NB4 (cell line): ENCODE measurements around the gene GALNTL6.

Experiments
- DNase-seq: peaks from one replicate; pipeline ENCODE4 v3.0.0; 2010; ENCODE audit warnings: low read depth
- H3K4me3 ChIP-seq: one replicate; pipeline ENCODE4 v1.5.1; 2011; ENCODE audit warnings: mild to moderate bottlenecking, low read depth, low read length, moderate library complexity
- MYC ChIP-seq: IDR thresholded peaks from 2 replicates; pipeline ENCODE4 v1.6.1; 2011; ENCODE audit warnings: low read depth, low read length
- POLR2A ChIP-seq: IDR thresholded peaks from 2 replicates; pipeline ENCODE4 v1.6.1; 2011; ENCODE audit warnings: mild to moderate bottlenecking; ENCODE audit not compliant: insufficient read length; ENCODE audit errors: extremely low read depth
- TF ChIP-seq, protein P1 (sequence below): IDR thresholded peaks from one replicate; pipeline ENCODE4 v1.5.1; 2012; ENCODE audit warnings: low read depth, low read length
- TF ChIP-seq, protein P2 (sequence below): IDR thresholded peaks from 2 replicates; pipeline ENCODE4 v1.6.1; 2011; ENCODE audit warnings: low read depth, low read length

GALNTL6 gene

DNA sequence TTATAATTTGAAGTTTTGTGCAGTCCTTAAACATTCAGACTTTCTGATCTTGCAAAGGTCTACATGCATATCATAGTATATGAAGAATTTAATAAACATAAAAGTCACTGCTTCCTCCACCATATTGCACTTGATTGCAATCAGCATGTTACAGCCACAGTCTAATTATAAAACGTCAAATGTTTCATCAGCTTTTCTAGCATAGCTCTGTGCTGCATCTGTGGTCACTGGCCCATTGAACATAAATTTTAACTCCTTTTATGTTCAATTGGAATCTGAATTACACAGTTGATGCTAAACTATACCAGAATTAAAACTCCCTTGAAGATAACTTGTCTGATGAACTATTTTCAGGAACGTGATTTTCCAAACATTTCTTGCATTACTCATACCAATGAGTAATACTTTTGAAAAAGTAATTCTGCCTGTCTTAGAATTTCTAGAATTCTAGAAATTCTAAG, 329.1 kb downstream of the GALNTL6 start:
- no peak for DNase-seq
- TF ChIP-seq, protein P1, sequence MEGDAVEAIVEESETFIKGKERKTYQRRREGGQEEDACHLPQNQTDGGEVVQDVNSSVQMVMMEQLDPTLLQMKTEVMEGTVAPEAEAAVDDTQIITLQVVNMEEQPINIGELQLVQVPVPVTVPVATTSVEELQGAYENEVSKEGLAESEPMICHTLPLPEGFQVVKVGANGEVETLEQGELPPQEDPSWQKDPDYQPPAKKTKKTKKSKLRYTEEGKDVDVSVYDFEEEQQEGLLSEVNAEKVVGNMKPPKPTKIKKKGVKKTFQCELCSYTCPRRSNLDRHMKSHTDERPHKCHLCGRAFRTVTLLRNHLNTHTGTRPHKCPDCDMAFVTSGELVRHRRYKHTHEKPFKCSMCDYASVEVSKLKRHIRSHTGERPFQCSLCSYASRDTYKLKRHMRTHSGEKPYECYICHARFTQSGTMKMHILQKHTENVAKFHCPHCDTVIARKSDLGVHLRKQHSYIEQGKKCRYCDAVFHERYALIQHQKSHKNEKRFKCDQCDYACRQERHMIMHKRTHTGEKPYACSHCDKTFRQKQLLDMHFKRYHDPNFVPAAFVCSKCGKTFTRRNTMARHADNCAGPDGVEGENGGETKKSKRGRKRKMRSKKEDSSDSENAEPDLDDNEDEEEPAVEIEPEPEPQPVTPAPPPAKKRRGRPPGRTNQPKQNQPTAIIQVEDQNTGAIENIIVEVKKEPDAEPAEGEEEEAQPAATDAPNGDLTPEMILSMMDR: no peak
- TF ChIP-seq POLR2A: no peak
- TF ChIP-seq, protein P2, sequence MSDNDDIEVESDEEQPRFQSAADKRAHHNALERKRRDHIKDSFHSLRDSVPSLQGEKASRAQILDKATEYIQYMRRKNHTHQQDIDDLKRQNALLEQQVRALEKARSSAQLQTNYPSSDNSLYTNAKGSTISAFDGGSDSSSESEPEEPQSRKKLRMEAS: no peak
- H3K4me3 ChIP-seq: no peak overlapping the region

DNA sequence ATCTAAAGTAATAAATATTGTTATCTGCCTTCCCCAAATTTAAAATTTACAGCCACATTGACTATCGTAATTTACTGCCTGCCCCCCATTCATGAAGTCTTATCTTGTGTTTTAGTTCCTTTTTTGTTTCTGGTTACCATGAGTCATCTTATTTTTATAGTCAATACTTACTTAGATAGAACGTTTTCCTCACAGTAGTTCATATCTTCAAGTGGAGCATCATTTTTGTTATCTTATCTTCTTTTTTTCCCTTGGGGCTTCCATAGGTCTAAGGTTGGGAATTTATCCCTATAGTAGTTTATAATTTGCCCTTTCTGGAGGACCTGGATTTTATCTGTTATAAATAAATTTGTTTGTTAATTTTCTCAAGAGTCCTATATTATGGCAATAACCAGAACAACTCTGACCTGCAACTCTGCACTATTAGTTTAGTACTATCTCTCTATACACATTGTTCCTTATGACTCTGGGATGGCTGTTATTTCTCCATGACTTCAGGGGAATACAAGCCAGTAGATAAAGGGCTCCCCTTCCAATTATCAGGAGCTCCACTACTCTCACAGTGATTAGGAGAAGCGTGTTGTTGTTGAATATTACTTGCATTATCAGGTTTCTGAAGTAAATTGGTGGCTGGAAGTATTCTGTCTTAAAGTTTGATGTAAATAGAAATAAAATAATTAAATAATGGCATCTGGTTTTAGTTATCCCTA, 330.6 kb downstream of the GALNTL6 start:
- peak; percentile 2 for DNase-seq
- no peak for TF ChIP-seq MYC
- TF ChIP-seq POLR2A: no peak
- TF ChIP-seq, protein P1: no peak
- TF ChIP-seq, protein P2: no peak
- no peak overlapping the region for H3K4me3 ChIP-seq

DNA sequence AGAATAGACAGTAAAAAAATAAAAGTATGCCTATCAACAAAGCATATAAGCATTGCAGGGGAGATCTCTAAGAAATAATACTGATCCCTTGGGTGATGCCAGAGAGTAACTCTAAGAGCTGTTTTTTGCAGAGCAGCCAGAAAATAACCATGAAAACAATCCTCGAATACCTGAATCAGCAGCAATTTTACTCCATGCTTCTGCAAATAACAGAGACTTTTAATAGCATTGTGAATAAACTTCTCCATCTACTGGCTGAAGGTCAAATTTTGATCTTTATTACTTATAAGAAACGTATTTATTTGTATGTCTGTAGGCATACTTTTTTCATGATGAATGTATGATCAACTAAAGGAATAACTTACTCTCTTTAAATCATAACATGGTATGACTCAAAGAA, 334.5 kb downstream of the GALNTL6 start:
- no peak for DNase-seq
- no peak overlapping the region for H3K4me3 ChIP-seq
- TF ChIP-seq, protein P2: no peak
- TF ChIP-seq, protein P1: no peak
- no peak for TF ChIP-seq MYC

DNA sequence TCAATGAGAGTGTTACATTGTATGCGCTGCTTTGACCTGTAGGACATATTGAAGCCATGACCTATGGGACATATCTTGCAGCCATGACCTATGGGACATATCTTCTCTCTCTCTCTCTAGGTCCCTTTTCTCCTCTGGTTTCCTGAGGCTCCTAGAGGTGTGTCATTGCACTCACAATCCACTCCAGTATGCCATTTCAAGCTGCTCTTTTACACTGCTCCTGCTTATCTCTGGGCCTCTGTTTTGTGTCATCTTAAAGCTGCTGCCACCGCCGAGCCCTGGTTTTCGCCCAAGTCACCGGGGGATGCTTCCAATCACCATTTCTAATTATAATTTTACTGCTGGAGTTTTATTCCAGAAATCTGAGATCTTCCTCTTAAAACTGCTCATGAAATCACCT, 336.1 kb downstream of the GALNTL6 start:
- no peak overlapping the region for H3K4me3 ChIP-seq
- no peak for DNase-seq
- TF ChIP-seq, protein P1: no peak
- no peak for TF ChIP-seq MYC
- TF ChIP-seq, protein P2: no peak
- TF ChIP-seq POLR2A: no peak

DNA sequence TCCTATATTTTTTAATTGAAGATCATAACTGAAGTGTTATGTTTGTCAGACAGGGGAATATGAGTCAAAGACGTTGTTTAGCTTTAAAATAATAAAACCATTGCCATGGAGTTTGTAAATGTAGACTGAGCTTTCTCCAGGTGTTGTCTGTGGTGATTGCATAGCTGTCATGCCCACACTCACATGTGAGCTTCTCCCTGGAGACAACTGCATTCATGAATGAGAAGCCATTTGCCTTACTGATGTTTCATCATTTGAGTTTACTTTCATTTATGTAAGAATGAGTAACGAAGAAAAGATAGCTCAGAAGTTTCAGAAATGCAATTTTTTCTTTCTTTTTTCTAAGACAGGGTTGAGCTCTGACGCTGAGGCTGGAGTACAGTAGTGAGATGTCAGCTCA, 339.1 kb downstream of the GALNTL6 start:
- no peak for DNase-seq
- no peak overlapping the region for H3K4me3 ChIP-seq
- TF ChIP-seq, protein P2: no peak
- no peak for TF ChIP-seq MYC
- no peak for TF ChIP-seq POLR2A
- TF ChIP-seq, protein P1: no peak
